Lung (tissue), 12 donors: ENCODE results near the gene SLC15A1. TPM values are rescaled to one million over a fixed set of nuclear protein-coding genes. Genes with fewer than 3 reads are reported as not detected.

Source experiments
- ATAC-seq: fragments of 200-7000 bp; cut with Tn5 transposase; one replicate; pipeline ENCODE4 v1.9.1; 2020; ENCODE audit warnings: moderate number of reproducible peaks; ENCODE audit not compliant: insufficient read depth, low FRiP score
- DNase-seq, 3 donors: peaks; one replicate each; pipeline ENCODE4 v3.0.0-alpha.2; 2013 to 2017
- H3K27ac ChIP-seq, 2 donors: one replicate each; pipeline ENCODE4 v1.5.1; 2013; ENCODE audit warnings: mild to moderate bottlenecking in 2 of 2, moderate library complexity in 2 of 2, control low read depth in 1 of 2, inconsistent platforms in 1 of 2, low read depth in 1 of 2, low read length in 1 of 2
- H3K27me3 ChIP-seq, 3 donors: one replicate each; pipeline ENCODE4 v1.5.1; 2013; ENCODE audit warnings: low read length in 2 of 3; ENCODE audit not compliant: control insufficient read depth in 3 of 3, insufficient read depth in 3 of 3
- H3K36me3 ChIP-seq, 4 donors: one replicate each; pipeline ENCODE4 v1.5.1; 2013; ENCODE audit warnings: low read length in 4 of 4, mild to moderate bottlenecking in 1 of 4, moderate library complexity in 1 of 4; ENCODE audit not compliant: control insufficient read depth in 4 of 4, insufficient read depth in 4 of 4
- H3K4me1 ChIP-seq, 5 donors: one replicate each; pipeline ENCODE4 v1.5.1; 2013; ENCODE audit warnings: low read length in 5 of 5, mild to moderate bottlenecking in 2 of 5, moderate library complexity in 1 of 5; ENCODE audit not compliant: control insufficient read depth in 5 of 5, insufficient read depth in 5 of 5
- H3K4me3 ChIP-seq: one replicate; pipeline ENCODE4 v1.5.1; 2013; ENCODE audit warnings: mild to moderate bottlenecking, control low read depth, moderate library complexity
- H3K9ac ChIP-seq, 2 donors: one replicate each; pipeline ENCODE4 v1.5.1; 2013; ENCODE audit warnings: low read length in 2 of 2, control low read depth in 1 of 2; ENCODE audit not compliant: insufficient read depth in 1 of 2
- H3K9me3 ChIP-seq, 4 donors: one replicate each; pipeline ENCODE4 v1.5.1; 2013; ENCODE audit warnings: low read length in 3 of 4, mild to moderate bottlenecking in 1 of 4, moderate library complexity in 1 of 4; ENCODE audit not compliant: control insufficient read depth in 4 of 4, insufficient read depth in 3 of 4
- WGBS, 2 donors: extraction: QIAGEN DNeasy Blood & Tissue Kit; methylation state at CpG; one replicate each; pipeline ENCODE4 v1.1.7; 2013; 5-methylcytosine and 5-hydroxymethylcytosine counted together
- polyA plus RNA-seq, 2 donors: library from polyadenylated mRNA; stranded (reverse); fragments of 200-250 nt; gene quantifications; one replicate each; pipeline ENCODE4 v1.2.1, GENCODE V29; 2013
- total RNA-seq, 2 donors: library from RNA; depleted of rRNA in 1 of 2; stranded (reverse); fragments of >200 nt in 1 of 2; gene quantifications; one replicate each; pipeline ENCODE4 v1.2.1, GENCODE V29; 2014 to 2021
- TF ChIP-seq, protein P1 (sequence below): IDR thresholded peaks from 2 replicates; pipeline ENCODE4 v1.5.1; 2012; ENCODE audit warnings: mild to moderate bottlenecking; ENCODE audit errors: control extremely low read depth, extremely low read depth
- donor health status: control.
- donor health status: control.
- donor health status: Bipolar disorder and iron deficiency.
- donor health status: healthy.
- donor health status: DM: yes; HTN: yes; CAD: no.

Gene SLC15A1
- total and polyA plus RNA-seq, 4 donors = 0.01 to 1.4 (median 0.31) TPM; not detected in 1

- H3K27ac ChIP-seq = no peak overlapping the region
- H3K27me3 ChIP-seq = no peaks in the 10 kb centered on the region
- TF ChIP-seq, protein P1, sequence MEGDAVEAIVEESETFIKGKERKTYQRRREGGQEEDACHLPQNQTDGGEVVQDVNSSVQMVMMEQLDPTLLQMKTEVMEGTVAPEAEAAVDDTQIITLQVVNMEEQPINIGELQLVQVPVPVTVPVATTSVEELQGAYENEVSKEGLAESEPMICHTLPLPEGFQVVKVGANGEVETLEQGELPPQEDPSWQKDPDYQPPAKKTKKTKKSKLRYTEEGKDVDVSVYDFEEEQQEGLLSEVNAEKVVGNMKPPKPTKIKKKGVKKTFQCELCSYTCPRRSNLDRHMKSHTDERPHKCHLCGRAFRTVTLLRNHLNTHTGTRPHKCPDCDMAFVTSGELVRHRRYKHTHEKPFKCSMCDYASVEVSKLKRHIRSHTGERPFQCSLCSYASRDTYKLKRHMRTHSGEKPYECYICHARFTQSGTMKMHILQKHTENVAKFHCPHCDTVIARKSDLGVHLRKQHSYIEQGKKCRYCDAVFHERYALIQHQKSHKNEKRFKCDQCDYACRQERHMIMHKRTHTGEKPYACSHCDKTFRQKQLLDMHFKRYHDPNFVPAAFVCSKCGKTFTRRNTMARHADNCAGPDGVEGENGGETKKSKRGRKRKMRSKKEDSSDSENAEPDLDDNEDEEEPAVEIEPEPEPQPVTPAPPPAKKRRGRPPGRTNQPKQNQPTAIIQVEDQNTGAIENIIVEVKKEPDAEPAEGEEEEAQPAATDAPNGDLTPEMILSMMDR = no peak
- no peak overlapping the region for H3K4me3 ChIP-seq
- H3K9me3 ChIP-seq = no peaks in the 10 kb centered on the region
- no peak overlapping the region for H3K9ac ChIP-seq
- H3K4me1 ChIP-seq = peaks cover 0 to 1% (median 0%) of the 10 kb centered on the region in 5 donors
- WGBS, 2 donors = 85% methylated on average over 9 of the region's 9 CpGs
- DNase-seq (no peak), ATAC-seq (no peak)
- no peaks in the 10 kb centered on the region for H3K36me3 ChIP-seq
Observed at GRCh38 chr13:98787996-98788395, 35.5 kb upstream of the SLC15A1 start.

- no peak overlapping the region for H3K9ac ChIP-seq
Observed at GRCh38 chr13:98787173-98787572, 34.7 kb upstream of the SLC15A1 start.

GRCh38 chr13:98786023-98786422 is 33.6 kb upstream of the SLC15A1 start:
- TF ChIP-seq, protein P1 = no peak
- no peak for ATAC-seq
- WGBS, 2 donors = 82 to 85% methylated on average over 7 of the region's 7 CpGs

More at GRCh38 chr13:98787173-98787572, 34.7 kb upstream of the SLC15A1 start:
- Histone ChIP-seq H3K4me3 (no peak overlapping the region), H3K9me3 (no peaks in the 10 kb centered on the region), H3K36me3 (no peaks in the 10 kb centered on the region), H3K4me1 (peaks cover 0 to 1% (median 0%) of the 10 kb centered on the region in 5 donors), H3K27ac (no peak overlapping the region), H3K27me3 (no peaks in the 10 kb centered on the region)
- TF ChIP-seq, protein P1 = no peak
- DNase-seq (no peak), ATAC-seq (no peak)
- 71 to 73% methylated on average over 10 of the region's 10 CpGs for WGBS, 2 donors

DNA sequence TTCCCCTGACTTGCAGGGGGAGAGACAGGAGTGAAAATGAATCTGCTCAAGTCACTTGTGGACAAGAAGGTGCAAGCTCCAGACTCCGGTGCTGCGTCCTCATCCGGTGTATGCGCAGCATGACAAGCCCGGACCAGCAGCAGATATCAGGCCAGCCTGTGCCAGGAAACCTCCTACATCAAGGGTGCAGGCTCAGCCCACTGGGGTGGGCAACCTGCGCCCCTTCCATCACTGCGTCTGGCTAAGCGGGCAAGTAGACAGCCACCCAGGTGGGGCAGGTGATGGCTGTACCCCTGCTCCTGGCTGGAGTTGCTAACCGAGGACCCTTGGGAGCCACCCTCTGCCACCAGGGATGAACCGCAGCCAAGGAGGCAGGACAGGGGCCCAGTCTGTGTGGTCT is 32.9 kb upstream of the SLC15A1 start:
- no peak overlapping the region for H3K27ac ChIP-seq
- peaks cover 0 to 1% (median 0%) of the 10 kb centered on the region in 5 donors for H3K4me1 ChIP-seq
- H3K36me3 ChIP-seq = no peaks in the 10 kb centered on the region
- no peak overlapping the region for H3K9ac ChIP-seq
- H3K9me3 ChIP-seq = no peaks in the 10 kb centered on the region
- no peak overlapping the region for H3K4me3 ChIP-seq
- H3K27me3 ChIP-seq = no peaks in the 10 kb centered on the region
- no peak for ATAC-seq
- TF ChIP-seq, protein P1 = no peak
- 90 to 94% methylated on average over 10 of the region's 10 CpGs for WGBS, 2 donors
- DNase-seq = no peak

More at GRCh38 chr13:98786023-98786422, 33.6 kb upstream of the SLC15A1 start:
- Histone ChIP-seq H3K4me3 (no peak overlapping the region), H3K4me1 (peaks cover 0 to 1% (median 0%) of the 10 kb centered on the region in 5 donors), H3K36me3 (no peaks in the 10 kb centered on the region), H3K27ac (no peak overlapping the region), H3K9me3 (no peaks in the 10 kb centered on the region), H3K9ac (no peak overlapping the region), H3K27me3 (no peaks in the 10 kb centered on the region)
- DNase-seq = no peak
